GM12891 (cell line): ENCODE measurements around the gene ZIC5.

Experiments used
- PAX5 ChIP-seq: IDR thresholded peaks from 2 replicates; pipeline ENCODE4 v1.6.1; 2011; ENCODE audit warnings: low read length, moderate library complexity, mild to moderate bottlenecking; ENCODE audit not compliant: insufficient read depth, severe bottlenecking
- POLR2A ChIP-seq: IDR thresholded peaks from 2 replicates; pipeline ENCODE4 v1.6.1; 2011; ENCODE audit warnings: low read depth, low read length, control low read depth
- POLR2AphosphoS5 ChIP-seq: IDR thresholded peaks from 2 replicates; pipeline ENCODE4 v1.6.1; 2011; ENCODE audit warnings: low read depth, low read length, control low read depth

GRCh38 chr13:99973163-99973807, 1.7 kb upstream of the ZIC5 start:
- TF ChIP-seq POLR2AphosphoS5 (no peak), POLR2A (no peak), PAX5 (no peak)
